OCI-M2 (cell line): ENCODE measurements around the gene RIMBP2.

Experiments
- DNase-seq: peaks from one replicate; lab custom pipeline; 2025; ENCODE audit not compliant: unreplicated experiment; lab: John Stamatoyannopoulos, UW

Gene RIMBP2

DNA sequence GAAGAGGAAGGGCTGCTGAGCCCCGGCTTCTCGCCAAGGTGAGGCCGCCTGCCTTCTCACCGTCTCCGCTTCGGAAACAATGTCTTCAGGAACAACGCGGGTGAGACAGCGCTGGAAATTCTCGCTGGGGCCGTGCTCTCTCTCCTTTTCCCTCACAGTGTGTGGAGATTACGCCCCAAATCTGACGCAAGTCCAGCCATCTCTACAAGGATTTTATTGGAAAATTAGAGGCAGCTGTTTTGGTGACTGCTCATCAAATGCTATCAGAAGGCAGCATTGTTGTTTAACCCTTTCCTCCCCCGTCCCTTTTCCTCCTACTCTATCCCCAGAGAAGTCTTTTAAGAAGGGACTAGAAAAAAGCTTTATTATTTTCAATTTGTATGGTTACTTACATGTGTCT lies 324.9 kb downstream of the RIMBP2 start:
- no peak for DNase-seq

DNA sequence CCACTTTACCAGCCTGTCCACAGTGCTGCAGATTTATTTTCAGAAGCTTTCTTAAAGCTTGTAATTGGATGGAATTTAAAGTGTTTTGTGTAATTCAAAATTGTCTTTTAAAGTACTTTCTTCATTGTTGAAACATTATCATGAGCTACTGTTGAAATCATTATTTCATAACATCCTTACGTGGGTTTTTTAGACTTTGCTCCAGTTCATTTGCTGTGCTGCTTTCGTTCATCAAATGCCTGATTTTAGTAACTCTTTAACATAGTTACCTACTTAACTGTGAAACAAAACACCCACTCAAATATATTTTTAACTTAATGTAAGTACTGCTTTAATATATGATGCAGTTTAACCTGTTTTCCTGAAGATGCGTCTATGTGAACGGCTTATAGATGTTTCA lies 330.9 kb downstream of the RIMBP2 start:
- no peak for DNase-seq

DNA sequence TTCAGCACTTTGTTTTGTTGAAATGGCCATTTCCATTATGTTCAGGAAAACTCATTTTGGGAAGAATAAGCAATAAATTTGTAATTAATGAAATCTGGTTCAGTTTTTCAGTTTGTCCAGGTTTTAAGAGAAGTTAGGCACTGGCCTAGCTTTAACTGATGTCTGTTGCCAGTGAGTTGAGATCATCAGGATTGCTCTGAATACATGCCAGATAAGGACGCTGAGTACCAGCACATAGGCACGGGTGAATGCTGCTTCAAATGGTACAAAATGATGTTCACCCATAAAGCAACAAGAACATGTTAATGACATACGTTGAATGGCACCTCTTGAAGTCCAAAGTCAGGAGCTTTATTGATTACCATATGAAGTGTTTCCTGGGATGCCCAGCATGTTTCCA lies 331.9 kb downstream of the RIMBP2 start:
- DNase-seq: no peak

DNA sequence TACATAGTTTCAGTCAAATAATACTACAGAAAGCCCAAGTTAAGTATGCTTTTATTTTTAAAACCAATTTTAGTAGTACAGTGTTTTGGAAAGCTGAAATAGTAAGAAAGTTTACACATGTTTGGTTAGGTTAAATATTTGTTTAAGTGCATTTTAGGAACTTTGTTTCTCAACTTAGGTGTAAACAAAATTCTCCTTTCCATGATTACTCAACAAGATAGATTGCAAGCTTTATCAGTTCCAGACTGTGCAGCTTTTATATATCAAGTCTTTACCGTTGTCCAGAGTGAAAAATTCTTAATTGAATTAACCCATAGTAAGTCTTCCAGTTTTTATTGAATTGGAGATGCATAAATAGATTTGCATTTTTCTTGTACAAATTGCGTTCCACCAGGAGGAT lies 333.3 kb downstream of the RIMBP2 start:
- no peak for DNase-seq

DNA sequence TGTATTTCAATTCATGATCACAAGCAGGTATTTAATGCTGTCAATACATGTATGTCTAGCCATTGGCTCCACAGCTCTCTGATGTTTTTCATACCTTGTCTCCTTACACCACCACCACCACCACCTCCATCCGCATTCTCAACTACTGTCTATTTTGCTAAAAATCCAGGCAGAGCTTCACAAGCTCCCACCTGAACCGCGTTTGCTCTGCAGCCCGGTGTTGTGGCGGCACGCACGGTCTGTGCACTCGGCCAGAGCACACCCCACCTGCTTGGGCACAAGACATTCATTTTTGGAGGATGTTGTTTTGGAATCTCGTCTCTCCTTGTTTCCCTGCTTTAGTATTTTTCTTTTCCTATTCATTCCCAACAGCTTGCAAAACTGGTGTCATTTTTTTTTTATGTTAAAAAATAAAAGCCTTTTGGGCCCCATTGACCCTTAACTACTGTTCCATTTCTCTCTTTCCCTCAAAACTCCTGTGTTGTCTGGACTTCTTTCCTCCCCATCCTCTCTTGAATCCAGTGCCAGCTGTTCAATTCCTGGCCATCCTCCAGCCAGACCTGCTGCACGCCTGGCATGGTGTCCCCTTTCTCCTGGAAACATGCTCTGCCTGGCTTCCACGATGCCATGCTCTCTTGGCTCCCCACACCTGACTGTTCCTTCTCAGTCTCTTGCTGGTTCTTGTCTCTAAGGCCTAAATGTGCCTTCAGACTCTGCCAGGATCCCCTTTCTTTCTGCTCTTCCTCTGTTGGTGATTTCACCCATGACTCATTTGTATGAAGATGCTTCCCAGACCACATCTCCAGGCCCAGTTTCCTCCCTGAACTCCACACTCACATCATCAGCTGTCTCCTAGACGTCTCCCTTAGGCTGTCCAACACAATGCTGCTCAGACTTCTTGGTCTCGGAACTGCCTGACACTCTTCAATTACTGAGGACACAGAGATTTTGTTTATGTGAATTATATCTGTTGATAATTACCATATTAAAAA lies 340.5 kb downstream of the RIMBP2 start:
- DNase-seq: no peak

DNA sequence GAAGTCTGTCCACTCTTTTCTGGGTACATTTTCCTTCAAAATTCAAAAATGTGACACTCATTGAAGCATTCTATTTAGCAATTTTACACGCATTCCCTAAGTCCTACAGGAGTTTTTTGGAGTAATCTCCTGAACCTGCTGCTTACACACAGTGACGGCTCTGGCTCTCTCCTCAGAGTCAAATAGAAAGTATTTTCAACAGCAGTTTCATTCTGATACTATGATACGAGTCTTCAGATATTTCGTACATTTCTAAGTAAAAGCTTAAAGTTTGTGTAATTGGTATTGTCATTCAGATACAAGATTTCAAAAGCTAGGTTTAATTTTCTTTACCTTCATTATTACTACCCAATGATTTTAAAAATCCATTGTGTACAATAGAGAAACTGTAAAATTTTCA lies 342.0 kb downstream of the RIMBP2 start:
- no peak for DNase-seq

DNA sequence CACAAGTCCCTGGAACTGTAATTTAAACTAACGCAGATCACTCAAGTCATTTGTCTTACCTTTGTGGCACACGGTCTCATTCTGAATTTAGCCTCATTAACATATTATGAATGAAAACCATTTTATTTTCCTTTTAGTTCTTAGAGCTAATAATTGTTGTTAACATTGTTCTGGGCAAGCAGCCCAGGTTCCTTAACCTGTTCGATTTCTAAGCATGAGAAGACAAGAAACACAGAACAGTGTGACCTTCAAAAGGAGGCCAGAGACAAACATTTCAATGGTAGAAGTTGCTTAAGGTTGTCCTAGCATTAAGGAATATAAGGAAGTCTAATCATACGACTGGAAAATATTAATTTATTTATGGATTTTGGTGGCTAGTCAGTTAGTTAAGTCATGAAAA lies 343.2 kb downstream of the RIMBP2 start:
- DNase-seq: no peak

DNA sequence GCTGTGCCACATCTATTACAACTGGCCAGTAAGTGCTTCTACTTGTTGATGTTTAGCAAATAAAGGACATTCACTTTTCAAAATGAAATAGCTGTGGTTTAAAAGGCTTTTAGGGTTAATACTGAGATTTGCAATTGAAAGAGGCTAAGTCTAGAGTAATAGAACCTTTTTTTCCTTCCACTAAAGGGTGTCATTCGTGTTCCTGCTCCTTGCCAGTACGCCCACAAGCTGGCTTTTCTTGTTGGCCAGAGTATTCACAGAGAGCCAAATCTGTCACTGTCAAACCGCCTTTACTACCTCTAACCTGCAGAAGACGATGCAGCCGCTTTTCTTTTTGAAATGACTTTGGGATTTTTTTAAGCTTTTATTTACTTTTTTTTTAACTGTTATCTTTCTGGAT lies 344.8 kb downstream of the RIMBP2 start:
- no peak for DNase-seq

DNA sequence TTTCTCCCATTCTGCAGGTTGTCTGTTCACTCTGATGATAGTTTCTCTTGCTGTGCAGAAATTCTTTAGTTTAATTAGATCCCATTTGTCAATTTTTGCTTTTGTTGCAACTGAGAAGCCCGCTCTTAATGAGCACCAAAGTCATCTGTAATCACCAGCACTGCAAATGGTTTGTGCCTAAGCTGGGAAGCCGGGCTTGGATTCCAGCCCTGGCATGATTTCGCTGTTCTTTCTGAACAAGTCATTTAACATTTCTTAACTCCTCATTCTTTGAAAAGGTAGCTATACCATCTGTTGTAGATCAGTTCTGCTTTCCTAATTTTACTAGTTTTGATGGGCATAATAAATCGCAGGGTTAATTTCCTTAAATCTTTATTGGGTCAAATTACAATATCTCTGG lies 346.3 kb downstream of the RIMBP2 start:
- DNase-seq: no peak

DNA sequence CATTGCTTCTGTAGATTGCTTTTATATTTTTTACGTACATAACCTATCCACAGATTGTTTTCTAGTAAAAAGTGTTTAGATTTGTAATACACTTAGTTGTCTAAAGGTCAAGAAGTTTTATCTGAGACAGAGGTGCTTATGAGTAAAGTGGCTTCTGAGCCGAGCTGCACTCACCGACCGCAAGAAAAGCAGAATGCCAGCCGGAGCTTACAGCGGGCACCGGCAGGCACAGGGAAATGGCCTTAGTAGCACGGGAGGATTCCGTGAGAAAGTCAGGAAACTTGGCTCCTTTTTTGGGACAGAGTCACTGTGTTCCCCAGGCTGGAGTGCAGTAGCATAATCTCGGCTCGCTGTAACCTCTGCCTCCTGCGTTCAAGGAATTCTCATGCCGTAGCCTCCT lies 348.6 kb downstream of the RIMBP2 start:
- DNase-seq: no peak

DNA sequence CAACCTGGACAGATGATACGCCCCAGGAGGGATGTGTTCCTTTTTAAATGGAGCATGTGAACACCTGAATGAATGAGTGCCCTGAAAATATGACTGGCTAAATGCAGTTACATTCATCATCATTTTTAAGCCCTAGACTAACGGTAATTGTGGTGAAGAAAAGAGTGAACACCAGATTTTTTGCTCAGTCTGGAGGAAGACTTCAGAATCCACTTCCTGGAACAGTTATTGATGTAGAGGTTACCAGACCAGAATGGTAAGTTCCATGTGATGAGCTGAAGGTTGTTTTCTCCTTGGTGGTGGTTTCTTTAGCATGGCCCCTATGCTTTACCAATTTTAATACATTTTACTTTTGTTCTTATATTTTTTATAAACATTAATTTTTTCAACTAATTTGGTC lies 349.1 kb downstream of the RIMBP2 start:
- no peak for DNase-seq

DNA sequence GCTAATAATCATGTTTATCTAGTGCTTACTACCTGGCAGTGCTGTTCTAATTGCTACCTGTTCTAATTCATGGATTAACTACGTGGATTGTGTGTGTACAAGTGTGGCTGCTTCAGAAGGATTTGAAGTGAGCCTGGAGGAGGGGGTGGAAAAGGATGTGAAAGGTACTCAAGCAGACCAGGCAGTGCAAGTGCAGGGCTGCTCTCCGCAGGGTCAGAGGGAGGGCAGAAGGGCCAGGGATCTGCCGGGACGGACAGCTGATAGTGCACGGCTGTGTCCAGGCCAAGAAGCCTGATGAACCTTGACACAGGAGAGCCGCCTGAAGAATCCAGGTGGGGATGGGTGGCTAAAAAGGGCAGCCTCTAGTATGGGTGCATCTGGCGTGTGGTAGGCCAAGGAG lies 349.9 kb downstream of the RIMBP2 start:
- no peak for DNase-seq

DNA sequence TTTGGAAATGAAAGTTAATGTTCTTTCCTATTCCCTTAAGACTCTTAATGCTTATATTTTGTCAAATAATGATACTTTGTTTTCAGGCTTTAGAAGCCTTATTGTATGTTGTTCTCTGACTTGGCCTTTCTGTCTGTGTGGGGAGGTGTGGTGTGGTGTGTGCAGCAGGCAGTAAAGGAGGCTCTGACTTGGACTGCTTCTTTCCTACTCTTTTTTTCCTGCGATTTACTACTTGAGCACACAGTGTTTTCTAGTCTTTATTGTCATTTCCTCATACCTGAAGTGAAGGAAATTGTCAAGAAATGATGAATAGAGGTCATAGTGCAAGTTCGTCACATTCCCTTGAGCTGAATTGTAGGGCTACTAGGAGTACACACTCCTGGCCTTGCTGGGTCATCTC lies 351.5 kb downstream of the RIMBP2 start:
- DNase-seq: no peak

DNA sequence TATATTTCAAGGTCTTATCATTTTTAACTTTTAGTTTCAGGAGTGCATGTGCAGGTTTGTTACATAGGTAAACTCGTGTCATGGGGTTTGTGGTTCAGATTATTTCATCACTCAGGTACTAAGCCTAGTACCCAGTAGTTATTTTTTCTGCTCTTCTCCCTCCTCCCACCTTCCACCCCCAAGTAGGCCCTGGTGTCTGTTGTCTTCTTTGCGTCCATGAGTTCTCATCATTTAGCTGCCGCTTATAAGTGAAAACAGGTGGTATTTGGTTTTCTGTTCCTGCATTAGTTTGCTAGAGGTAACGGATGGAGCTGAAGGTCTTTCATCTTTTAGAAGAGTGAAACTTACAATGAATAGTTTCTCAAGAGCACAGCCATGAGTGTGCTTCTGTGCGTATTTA lies 354.0 kb downstream of the RIMBP2 start:
- no peak for DNase-seq

DNA sequence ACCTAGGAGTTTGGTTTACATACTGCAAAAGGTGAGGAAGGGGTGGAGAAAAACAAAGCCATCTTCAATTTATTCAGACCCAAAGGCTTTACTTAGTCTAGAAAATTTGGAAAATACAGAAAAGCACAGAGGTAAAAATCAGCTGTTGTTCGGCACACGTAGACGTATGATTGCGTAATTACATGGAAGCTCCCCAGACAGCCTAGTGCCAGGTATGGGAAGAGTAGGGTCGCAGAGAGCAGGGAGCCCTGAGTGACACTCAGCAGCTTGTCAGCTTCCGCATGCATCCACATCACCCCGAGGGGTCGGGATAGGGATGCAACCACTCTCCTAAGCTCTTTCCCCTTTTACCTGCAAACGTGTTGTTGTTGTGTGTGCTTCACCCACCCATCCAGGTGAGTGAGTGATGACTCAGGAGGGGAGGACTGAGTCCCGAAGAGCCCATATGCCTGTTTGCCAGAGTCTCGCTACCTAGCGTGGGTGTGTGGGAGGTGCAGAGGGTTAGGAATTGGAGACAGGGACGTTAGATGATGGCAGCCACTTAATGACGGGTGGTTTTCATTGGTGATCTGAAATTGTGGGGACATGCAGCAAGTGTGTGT lies 358.3 kb downstream of the RIMBP2 start:
- no peak for DNase-seq

DNA sequence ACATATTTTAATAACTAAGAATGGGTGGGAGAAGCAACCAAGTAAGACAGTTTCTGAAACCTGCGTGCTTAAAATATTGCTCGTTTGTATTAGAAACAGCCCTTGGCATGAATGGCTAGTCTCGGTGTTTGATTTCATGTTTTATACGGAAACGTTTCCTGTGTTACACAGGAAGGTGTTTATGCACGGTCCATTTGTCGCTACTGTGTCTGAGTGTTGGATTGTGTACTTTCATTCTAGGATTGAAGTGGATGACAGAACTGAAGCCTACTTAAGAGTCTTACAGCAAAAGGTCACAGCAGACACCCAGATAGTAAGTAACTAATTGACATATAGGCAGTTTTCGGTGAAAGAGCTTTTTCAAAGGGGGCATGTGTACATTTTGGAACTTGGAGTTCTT lies 358.9 kb downstream of the RIMBP2 start:
- DNase-seq: no peak

DNA sequence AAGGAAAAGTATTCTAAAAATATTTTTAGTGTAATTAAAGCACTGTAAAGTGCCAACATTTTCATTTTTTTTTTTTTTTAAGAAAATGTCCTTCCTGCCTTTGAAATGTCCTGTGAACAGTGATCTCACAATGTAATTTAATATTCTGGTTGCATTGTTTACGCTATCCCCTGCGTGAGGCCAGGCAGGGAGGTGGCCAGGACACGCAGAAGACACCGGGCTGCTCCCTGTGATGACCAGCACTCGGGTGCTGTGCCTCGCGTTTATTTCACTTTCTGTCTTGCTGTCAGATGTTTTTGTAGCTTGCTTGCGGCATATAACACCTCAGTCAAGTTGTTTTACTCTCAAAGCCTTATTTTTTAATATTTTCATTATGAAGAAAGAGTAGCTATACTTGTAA lies 359.9 kb downstream of the RIMBP2 start:
- DNase-seq: no peak

DNA sequence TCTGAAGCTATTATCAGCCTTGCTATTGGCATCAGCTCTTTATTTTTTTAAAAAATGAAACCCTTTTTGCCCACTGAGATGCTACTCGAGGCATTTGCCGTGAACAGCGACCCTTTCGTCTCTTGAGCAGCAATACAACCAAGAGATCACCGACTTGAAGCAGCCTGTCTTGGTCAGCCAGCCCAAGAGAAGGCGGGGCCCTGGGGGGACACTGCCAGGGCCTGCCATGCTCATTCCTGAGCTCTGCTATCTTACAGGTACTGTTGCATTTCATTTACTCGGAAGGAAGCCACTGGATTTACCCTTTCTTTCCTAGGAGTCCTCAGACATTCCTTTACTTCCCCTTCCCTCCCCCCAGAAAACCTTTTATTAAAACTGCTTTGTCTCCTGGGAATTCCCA lies 361.7 kb downstream of the RIMBP2 start:
- DNase-seq: no peak

DNA sequence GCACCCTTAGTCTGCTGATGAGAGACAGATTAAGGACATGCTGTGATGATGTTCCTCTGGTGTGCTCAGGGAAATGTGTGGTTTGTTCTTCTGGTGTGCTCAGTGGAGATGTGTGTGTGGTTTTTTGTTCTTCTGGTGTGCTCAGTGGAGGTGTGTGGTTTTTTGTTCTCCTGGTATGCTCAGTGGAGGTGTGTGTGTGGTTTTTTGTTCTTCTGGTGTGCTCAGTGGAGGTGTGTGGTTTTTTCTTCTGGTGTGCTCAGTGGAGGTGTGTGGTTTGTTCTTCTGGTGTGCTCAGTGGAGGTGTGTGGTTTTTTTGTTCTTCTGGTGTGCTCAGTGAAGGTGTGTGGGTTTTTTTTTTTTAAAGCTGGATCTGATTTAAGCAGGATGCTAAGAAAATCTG lies 363.0 kb downstream of the RIMBP2 start:
- no peak for DNase-seq

DNA sequence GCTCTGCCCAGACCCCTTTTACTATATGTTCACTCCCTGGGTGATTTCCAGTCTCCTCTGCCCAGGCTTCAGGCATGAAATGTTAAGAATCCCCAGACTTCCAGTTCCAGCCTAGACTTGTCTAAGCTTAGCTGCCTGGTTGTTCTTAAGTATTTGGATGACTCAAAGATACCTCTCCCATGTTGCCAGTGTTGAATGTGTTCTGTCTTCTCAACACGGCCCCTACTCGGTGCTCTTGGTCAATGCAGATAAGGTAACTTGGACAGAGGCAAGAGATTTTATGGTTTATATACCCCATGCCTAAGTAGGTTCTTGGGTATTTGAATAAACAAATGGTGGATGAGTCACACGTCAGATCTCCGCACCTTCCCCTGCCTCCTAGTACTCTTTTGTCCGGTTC lies 364.8 kb downstream of the RIMBP2 start:
- DNase-seq: no peak

DNA sequence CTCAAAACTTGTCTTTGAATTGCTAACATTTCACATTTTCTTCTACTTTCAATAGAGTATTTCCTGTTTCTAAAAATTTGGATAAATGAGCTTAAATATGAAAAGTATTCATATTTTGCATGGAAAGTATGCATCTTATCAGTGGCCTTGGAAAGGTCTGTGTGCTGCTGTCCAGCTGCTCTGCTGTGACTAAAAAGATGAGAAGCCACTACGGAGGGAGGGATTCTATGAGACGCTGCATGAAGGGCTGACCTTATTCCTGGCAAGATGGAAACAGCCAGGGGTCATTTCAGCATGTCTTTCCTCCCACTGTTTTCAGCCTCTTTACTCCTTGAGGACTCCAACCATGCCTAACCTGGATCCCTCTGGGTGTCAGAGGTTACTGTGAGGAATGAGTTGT lies 365.4 kb downstream of the RIMBP2 start:
- no peak for DNase-seq

DNA sequence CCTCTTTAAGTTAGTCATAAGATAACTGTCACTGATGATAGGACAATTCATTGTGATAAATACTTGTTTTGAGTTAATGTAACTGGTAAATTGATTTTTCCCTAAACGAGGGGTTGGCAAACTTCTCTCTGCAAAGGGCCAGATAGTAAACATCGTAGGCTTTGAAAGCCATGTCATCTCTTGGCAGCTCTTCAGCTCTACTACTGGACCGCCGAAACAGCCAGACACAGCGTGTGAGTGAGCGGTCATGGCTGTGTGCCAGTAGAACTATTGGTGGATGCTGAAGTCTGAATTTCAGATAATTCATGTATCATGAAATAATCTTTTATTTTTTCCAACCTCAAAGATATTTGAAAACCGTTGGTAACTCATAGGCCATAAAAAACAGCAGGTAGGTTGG lies 368.5 kb downstream of the RIMBP2 start:
- no peak for DNase-seq
